ENCODE data around the gene ACE.
A peak's percentile ranks its signal among the peaks of the same experiment; 100 is the strongest.

Gene ACE

GRCh38 chr17:63477480-63478440, 899 bp downstream of the ACE start (continued):
- TF ChIP-seq ZNF26 (tag by site-specific recombination; IDR thresholded peaks at IDR 0.05) (no peak), ZNF16 (tag by site-specific recombination; IDR thresholded peaks at IDR 0.05; ENCODE audit: low read depth) (no peak), HOXD13 (CRISPR knock-in tag; IDR thresholded peaks at IDR 0.05; ENCODE audit: borderline replicate concordance) (no peak), HIC1 (tag by site-specific recombination; IDR thresholded peaks at IDR 0.05) (peak; percentile 45; the same call in 1 of the 2 replicates), ZFP41 (tag by site-specific recombination; IDR thresholded peaks at IDR 0.05; ENCODE audit: borderline replicate concordance) (no peak), ZNF473 (tag by site-specific recombination; IDR thresholded peaks at IDR 0.05) (no peak), ZNF280D (tag by site-specific recombination; IDR thresholded peaks at IDR 0.05) (no peak), ZNF10 (tag by site-specific recombination; IDR thresholded peaks at IDR 0.05) (0 out of 2 replicates have a peak, but pooled peaks have one; percentile 12), ZNF140 (tag by site-specific recombination; IDR thresholded peaks at IDR 0.05) (no peak), ZNF76 (tag by site-specific recombination; IDR thresholded peaks at IDR 0.05; ENCODE audit: borderline replicate concordance, low read depth) (peak; percentile 88), PATZ1 (tag by site-specific recombination; IDR thresholded peaks at IDR 0.05) (peak; percentile 74), GLI4 (tag by site-specific recombination; IDR thresholded peaks at IDR 0.05) (no peak), ZNF658 (tag by site-specific recombination; IDR thresholded peaks at IDR 0.05) (no peak), ZIC2 (tag by site-specific recombination; IDR thresholded peaks at IDR 0.05) (peak; percentile 90), ZNF433 (tag by site-specific recombination; IDR thresholded peaks at IDR 0.05; ENCODE audit: low read depth) (no peak), ZNF155 (tag by site-specific recombination; IDR thresholded peaks at IDR 0.05) (no peak), ZBTB44 (tag by site-specific recombination; IDR thresholded peaks at IDR 0.05) (no peak), ZNF324 (tag by site-specific recombination; IDR thresholded peaks at IDR 0.05) (no peak), ZNF785 (tag by site-specific recombination; IDR thresholded peaks at IDR 0.05) (no peak), RBAK (tag by site-specific recombination; IDR thresholded peaks at IDR 0.05) (no peak), KLF1 (tag by site-specific recombination; IDR thresholded peaks at IDR 0.05) (no peak), KLF9 (tag by site-specific recombination; IDR thresholded peaks at IDR 0.05; ENCODE audit: low read depth) (no peak), HOXA7 (CRISPR knock-in tag; IDR thresholded peaks at IDR 0.05; ENCODE audit: borderline replicate concordance) (no peak), OVOL3 (tag by site-specific recombination; IDR thresholded peaks at IDR 0.05) (no peak), ZNF621 (tag by site-specific recombination; IDR thresholded peaks at IDR 0.05) (no peak), ZNF610 (tag by site-specific recombination; IDR thresholded peaks at IDR 0.05; ENCODE audit: borderline replicate concordance) (peak; percentile 60; the same call in 1 of the 2 replicates), ZNF792 (tag by site-specific recombination; IDR thresholded peaks at IDR 0.05) (no peak), ZNF626 (tag by site-specific recombination; IDR thresholded peaks at IDR 0.05) (no peak), ZNF302 (tag by site-specific recombination; IDR thresholded peaks at IDR 0.05; ENCODE audit: low read depth) (no peak), ZNF571 (tag by site-specific recombination; IDR thresholded peaks at IDR 0.05) (no peak)

Measured in HEK293 (cell line).